K562 (cell line): ENCODE results near the gene PGPEP1. TPM values are rescaled to one million over a fixed set of nuclear protein-coding genes. Genes with fewer than 3 reads are reported as not detected.

Source experiments
- CREB3L1 ChIP-seq: fragments of 450-650 bp; IDR thresholded peaks from 2 replicates; pipeline ENCODE4 v1.6.1; 2014; ENCODE audit warnings: low read depth, mild to moderate bottlenecking, moderate library complexity, borderline replicate concordance
- CTBP1 ChIP-seq: fragments of 450-650 bp; IDR thresholded peaks from 2 replicates; pipeline ENCODE4 v1.6.1; 2016; ENCODE audit warnings: borderline replicate concordance
- CTCFL ChIP-seq: IDR thresholded peaks from 2 replicates; pipeline ENCODE4 v1.6.1; 2011; ENCODE audit warnings: borderline replicate concordance, low read depth, mild to moderate bottlenecking, moderate library complexity, low read length; ENCODE audit not compliant: insufficient read depth, poor library complexity, severe bottlenecking
- DDX20 ChIP-seq: fragments of 450-650 bp; IDR thresholded peaks from 2 replicates; pipeline ENCODE4 v1.6.1; 2016; ENCODE audit warnings: missing genetic modification characterization, low read depth, mild to moderate bottlenecking, missing compliant biosample characterization, moderate library complexity
- DEAF1 ChIP-seq: fragments of 450-650 bp; formaldehyde crosslinking; IDR thresholded peaks from 2 replicates; pipeline ENCODE4 v1.4.0; 2020; ENCODE audit warnings: mild to moderate bottlenecking, moderate library complexity
- ETV1 ChIP-seq: fragments of 450-650 bp; conservative IDR thresholded peaks from 2 replicates; pipeline ENCODE4 v1.6.1; 2016; ENCODE audit warnings: missing genetic modification characterization, control low read depth, low read depth, missing compliant biosample characterization
- GABPB1 ChIP-seq: sonication (generic); formaldehyde crosslinking; IDR thresholded peaks from 2 replicates; pipeline ENCODE4 v1.8.0; 2022; ENCODE audit warnings: mild to moderate bottlenecking, missing genetic modification reagents
- HLTF ChIP-seq: fragments of 450-650 bp; IDR thresholded peaks from 2 replicates; pipeline ENCODE4 v1.6.1; 2016
- MCM3 ChIP-seq: fragments of 450-650 bp; IDR thresholded peaks from 2 replicates; pipeline ENCODE4 v1.6.1; 2016
- MECOM ChIP-seq: fragments of 250-450 bp; sonication (Bioruptor Pico); IDR thresholded peaks from 2 replicates; pipeline ENCODE4 v1.8.0; 2022; ENCODE audit warnings: inconsistent platforms
- MEF2D ChIP-seq: conservative IDR thresholded peaks from 2 replicates; pipeline ENCODE4 v1.6.1; 2016; ENCODE audit warnings: low read depth, missing genetic modification characterization, missing compliant biosample characterization
- NELFE ChIP-seq: IDR thresholded peaks from 2 replicates; pipeline ENCODE4 v1.6.1; 2011; ENCODE audit warnings: mild to moderate bottlenecking; ENCODE audit not compliant: insufficient read depth, insufficient read length
- PRDM10 ChIP-seq: fragments of 450-650 bp; IDR thresholded peaks from 2 replicates; pipeline ENCODE4 v1.6.1; 2018; ENCODE audit not compliant: partially characterized antibody
- RNF219 ChIP-seq: fragments of 250-450 bp; sonication (Bioruptor Pico); IDR thresholded peaks from 2 replicates; pipeline ENCODE4 v1.5.0; 2022; ENCODE audit warnings: mild to moderate bottlenecking
- ZNF217 ChIP-seq: sonication (generic); formaldehyde crosslinking; IDR thresholded peaks from 2 replicates; pipeline ENCODE4 v1.8.0; 2022; ENCODE audit warnings: mild to moderate bottlenecking, missing genetic modification reagents
- ZSCAN29 ChIP-seq: fragments of 450-650 bp; IDR thresholded peaks from 2 replicates; pipeline ENCODE4 v1.6.1; 2017
- polyA plus RNA-seq, 8 experiments: library from polyadenylated mRNA; depleted of rRNA in 4 of 8; stranded (reverse) in 5 of 8; unstranded in 3 of 8; fragments of >200 nt; fragmentation: Nextera tagmentation in 2 of 8; fragmentation: Illumina TruSeq in 1 of 8; extraction: Ambion mirVana in 2 of 8; extraction: Trizol in 1 of 8; gene quantifications; 2 replicates each; pipeline versions ENCODE4 v1.2.1 to v1.2.3, GENCODE V29; 2011 to 2014; ENCODE audit warnings: inconsistent platforms in 1 of 8, missing spikeins in 1 of 8
- total RNA-seq, 7 experiments: library from RNA; depleted of rRNA in 6 of 7; stranded (reverse); fragments of >200 nt in 6 of 7; fragmentation: Illumina TruSeq in 2 of 7; extraction: Trizol in 2 of 7; gene quantifications; 2 replicates each; pipeline versions ENCODE4 v1.2.1 to v1.2.3, GENCODE V29; 2011 to 2021; ENCODE audit warnings: low replicate concordance in 1 of 7

PGPEP1 gene
- total and polyA plus RNA-seq, 9 of the 15 experiments (the other 6 are each of a cell fraction or from before 2014, with no cell fraction given), result 10.0 to 69.6 (median 33.5) TPM

GRCh38 chr19:18385675-18386542 is 45.5 kb downstream of the PGPEP1 start, which contains the start of gene GDF15 (continued):
- TF ChIP-seq RNF219 (CRISPR knock-in tag), result no peak
- peak; percentile 36; the same call in 1 of the 2 replicates for TF ChIP-seq ETV1
- peak; percentile 91 for TF ChIP-seq CTCFL
- TF ChIP-seq DDX20 (tag), result no peak; the same call in 1 of the 2 replicates
- peak; percentile 83 for TF ChIP-seq NELFE
- TF ChIP-seq HLTF, result no peak
- no peak for TF ChIP-seq ZNF217 (CRISPR knock-in tag)
- no peak for TF ChIP-seq MCM3
- TF ChIP-seq ZSCAN29, result no peak
- TF ChIP-seq GABPB1, result peak; percentile 80
- 0 out of 2 replicates have a peak, but pooled peaks have one; percentile 2 for TF ChIP-seq MEF2D (tag)
- TF ChIP-seq PRDM10, result peak; percentile 61
- TF ChIP-seq CTBP1, result peak; percentile 95
- 0 out of 2 replicates have a peak, but pooled peaks have one; percentile 56 for TF ChIP-seq DEAF1 (CRISPR knock-in tag)
- peak; percentile 73; the same call in 1 of the 2 replicates for TF ChIP-seq MECOM (CRISPR knock-in tag)
- TF ChIP-seq CREB3L1, result no peak
